Glomerular endothelial cell (primary cell): ENCODE results near the gene ABHD13. TPM values are rescaled to one million over a fixed set of nuclear protein-coding genes. Genes with fewer than 3 reads are reported as not detected.
A peak's percentile ranks its signal among the peaks of the same experiment; 100 is the strongest.
"Not testable (repeated sequence)": the region's sequence is repeated elsewhere in the genome, so short reads cannot be mapped to it uniquely, and the experiment has no call there.

Experiments used
- DNase-seq: peaks from one replicate; pipeline ENCODE4 v3.0.0-alpha.2; 2011; ENCODE audit warnings: low read depth, low spot score; ENCODE audit errors: extremely low read depth
- total RNA-seq: library from RNA; depleted of rRNA; stranded (reverse); fragments of >200 nt; gene quantifications from 2 replicates; pipeline ENCODE4 v1.2.3, GENCODE V29; 2015

ABHD13 gene
- total RNA-seq, 1 donor from 2014 or later: 7.8 TPM

GRCh38 chr13:108223687-108224503 is 5.7 kb downstream of the ABHD13 start:
- DNase-seq: no peak

GRCh38 chr13:108225440-108225839 is 7.2 kb downstream of the ABHD13 start:
- no peak for DNase-seq

GRCh38 chr13:108226184-108226583 is 8.0 kb downstream of the ABHD13 start:
- no peak for DNase-seq

- peak; percentile 25 for DNase-seq
These were observed 9.6 kb downstream of the ABHD13 start for GRCh38 chr13:108227651-108228272.

GRCh38 chr13:108230377-108230776 is 12.2 kb downstream of the ABHD13 start:
- no peak for DNase-seq

- DNase-seq: no peak
These were observed 31.0 kb downstream of the ABHD13 start for GRCh38 chr13:108249150-108249549.

- no peak for DNase-seq
These were observed 39.1 kb downstream of the ABHD13 start for GRCh38 chr13:108257248-108257647.

GRCh38 chr13:108263621-108264355 is 45.6 kb downstream of the ABHD13 start:
- no peak for DNase-seq

GRCh38 chr13:108266321-108266990 is 48.3 kb downstream of the ABHD13 start:
- no peak for DNase-seq

GRCh38 chr13:108267347-108267746 is 49.2 kb downstream of the ABHD13 start:
- no peak for DNase-seq

GRCh38 chr13:108267855-108268254 is 49.7 kb downstream of the ABHD13 start:
- DNase-seq: not testable (repeated sequence)

- no peak for DNase-seq
These were observed 50.4 kb downstream of the ABHD13 start for GRCh38 chr13:108268466-108269112.

- no peak for DNase-seq
These were observed 51.6 kb downstream of the ABHD13 start, which contains the start of gene TNFSF13B for GRCh38 chr13:108269601-108270328. Gene TNFSF13B, plus strand, starts transcription at chr13:108269718. Its CDS starts 178 bp downstream, at chr13:108269896.

GRCh38 chr13:108270442-108270841 is 52.2 kb downstream of the ABHD13 start:
- no peak for DNase-seq

- DNase-seq: no peak
These were observed 54.1 kb downstream of the ABHD13 start for GRCh38 chr13:108272333-108272732.

- no peak for DNase-seq
These were observed 55.4 kb downstream of the ABHD13 start for GRCh38 chr13:108273429-108274118.

GRCh38 chr13:108274718-108275117 is 56.5 kb downstream of the ABHD13 start:
- no peak for DNase-seq

GRCh38 chr13:108276060-108276459 is 57.9 kb downstream of the ABHD13 start:
- no peak for DNase-seq

GRCh38 chr13:108278466-108278865 is 60.3 kb downstream of the ABHD13 start:
- DNase-seq: no peak
